ENCODE data around the gene WWC2. TPM values are rescaled to one million over a fixed set of nuclear protein-coding genes. Genes with fewer than 3 reads are reported as not detected.

WWC2 gene
- total RNA-seq, 1 donor from 2014 or later: 0.47 TPM

DNA sequence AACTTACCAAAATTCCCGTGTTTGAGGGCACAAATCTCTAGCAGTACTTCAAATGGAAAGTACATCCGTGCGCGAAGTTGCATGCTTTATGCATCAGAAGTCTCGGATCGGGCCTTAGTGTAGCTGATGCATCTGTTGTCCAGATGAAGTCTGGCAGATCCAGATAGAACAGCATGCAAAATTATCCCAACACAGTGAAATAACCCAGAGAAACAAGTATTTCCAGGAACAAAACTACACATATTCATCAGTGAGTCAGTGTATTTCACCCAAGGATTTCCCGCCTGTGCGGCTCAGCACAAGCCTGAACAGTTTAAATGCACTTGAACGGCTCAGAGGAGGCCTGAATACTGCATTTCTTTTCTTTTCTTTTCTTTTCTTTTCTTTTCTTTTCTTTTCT, 250.6 kb downstream of the WWC2 start:
- TF ChIP-seq, protein P1, sequence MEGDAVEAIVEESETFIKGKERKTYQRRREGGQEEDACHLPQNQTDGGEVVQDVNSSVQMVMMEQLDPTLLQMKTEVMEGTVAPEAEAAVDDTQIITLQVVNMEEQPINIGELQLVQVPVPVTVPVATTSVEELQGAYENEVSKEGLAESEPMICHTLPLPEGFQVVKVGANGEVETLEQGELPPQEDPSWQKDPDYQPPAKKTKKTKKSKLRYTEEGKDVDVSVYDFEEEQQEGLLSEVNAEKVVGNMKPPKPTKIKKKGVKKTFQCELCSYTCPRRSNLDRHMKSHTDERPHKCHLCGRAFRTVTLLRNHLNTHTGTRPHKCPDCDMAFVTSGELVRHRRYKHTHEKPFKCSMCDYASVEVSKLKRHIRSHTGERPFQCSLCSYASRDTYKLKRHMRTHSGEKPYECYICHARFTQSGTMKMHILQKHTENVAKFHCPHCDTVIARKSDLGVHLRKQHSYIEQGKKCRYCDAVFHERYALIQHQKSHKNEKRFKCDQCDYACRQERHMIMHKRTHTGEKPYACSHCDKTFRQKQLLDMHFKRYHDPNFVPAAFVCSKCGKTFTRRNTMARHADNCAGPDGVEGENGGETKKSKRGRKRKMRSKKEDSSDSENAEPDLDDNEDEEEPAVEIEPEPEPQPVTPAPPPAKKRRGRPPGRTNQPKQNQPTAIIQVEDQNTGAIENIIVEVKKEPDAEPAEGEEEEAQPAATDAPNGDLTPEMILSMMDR (IDR thresholded peaks at IDR 0.05): no peak
- POLR2A ChIA-PET: no interaction called here
- Mint-ChIP-seq H3K9me3 (no peaks in the 10 kb centered on the region), H3K4me1 (no peaks in the 10 kb centered on the region), H3K27me3 (peaks cover 8% of the 10 kb centered on the region), H3K4me3 (no peak overlapping the region), H3K27ac (no peak overlapping the region), H3K36me3 (ENCODE audit: low read depth) (no peaks in the 10 kb centered on the region)
- CTCF ChIA-PET: no interaction called here
- intact Hi-C loops (cut with micrococcal nuclease): no loop called here
- DNase-seq: no peak
- ATAC-seq (ENCODE audit: low read depth): no peak

DNA sequence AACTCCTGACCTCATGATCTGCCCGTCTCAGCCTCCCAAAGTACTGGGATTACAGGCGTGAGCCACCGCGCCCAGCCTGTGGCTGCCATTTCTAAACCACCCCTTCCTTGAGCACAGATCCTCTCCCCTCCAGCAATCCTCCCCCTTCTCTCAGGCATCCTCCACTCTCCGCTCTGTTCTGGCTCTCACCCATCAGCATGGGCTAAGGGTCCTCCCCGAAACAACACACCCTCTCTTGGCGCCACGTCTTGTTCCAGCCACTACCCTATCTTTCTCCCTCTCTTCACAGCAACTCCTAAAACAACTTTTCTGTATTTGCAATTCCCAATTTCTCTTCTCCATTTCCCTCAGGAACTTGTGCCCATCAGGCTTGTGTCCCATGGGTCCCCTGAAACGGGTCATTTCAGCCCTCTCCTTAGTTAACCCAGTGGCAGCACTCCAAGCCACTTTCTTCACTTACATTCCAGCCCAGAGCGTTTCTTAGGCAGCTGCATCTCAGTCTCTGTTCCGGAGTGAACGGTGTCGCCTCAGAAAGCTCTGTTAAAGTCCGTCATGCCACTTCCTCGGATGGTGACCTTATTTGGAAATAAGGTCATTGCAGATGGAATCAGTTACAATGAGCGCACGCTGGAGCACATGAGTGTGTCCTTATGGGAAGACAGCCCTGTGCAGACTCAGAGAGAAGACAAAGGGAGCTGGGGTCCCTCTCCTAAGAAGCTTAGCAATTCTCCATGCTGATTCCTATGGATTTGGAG, 251.4 kb downstream of the WWC2 start:
- DNase-seq: no peak
- Mint-ChIP-seq H3K36me3 (ENCODE audit: low read depth) (no peaks in the 10 kb centered on the region), H3K4me3 (no peak overlapping the region)

DNA sequence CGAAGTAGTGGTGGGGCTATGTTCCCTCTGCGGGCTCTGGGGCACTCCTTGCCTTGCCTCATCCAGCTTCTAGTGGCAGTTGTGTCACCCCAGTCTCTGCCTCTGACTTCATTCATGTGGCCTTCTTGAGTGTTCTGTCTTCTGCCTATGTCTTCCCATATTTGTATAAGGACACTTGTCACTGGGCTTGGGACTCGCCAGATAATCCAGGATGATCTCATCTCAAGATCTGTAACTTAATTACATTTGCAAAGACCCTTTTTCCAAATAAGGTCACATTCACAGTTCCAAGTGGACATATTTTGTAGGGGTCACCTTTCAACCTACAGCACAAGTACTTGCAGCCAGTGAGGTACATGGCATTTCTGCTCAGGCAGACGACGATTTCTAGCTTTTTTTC, 253.5 kb downstream of the WWC2 start:
- intact Hi-C loops (cut with micrococcal nuclease): no loop called here
- H3K4me1 Mint-ChIP-seq: no peaks in the 10 kb centered on the region
- no peak for ATAC-seq (ENCODE audit: low read depth)
- no peaks in the 10 kb centered on the region for H3K9me3 Mint-ChIP-seq
- DNase-seq: no peak
- no peak overlapping the region for H3K27ac Mint-ChIP-seq
- POLR2A ChIA-PET: no interaction called here
- CTCF ChIA-PET: no interaction called here
- no peaks in the 10 kb centered on the region for H3K36me3 Mint-ChIP-seq (ENCODE audit: low read depth)
- TF ChIP-seq, protein P1 (IDR thresholded peaks at IDR 0.05): no peak
- peaks cover 7% of the 10 kb centered on the region for H3K27me3 Mint-ChIP-seq
- H3K4me3 Mint-ChIP-seq: no peak overlapping the region

More for the DNA sequence above, 251.4 kb downstream of the WWC2 start:
- ChIA-PET POLR2A (no interaction called here), CTCF (no interaction called here)
- intact Hi-C loops (cut with micrococcal nuclease): no loop called here
- TF ChIP-seq, protein P1 (IDR thresholded peaks at IDR 0.05): no peak
- H3K4me1 Mint-ChIP-seq: no peaks in the 10 kb centered on the region
- no peak for ATAC-seq (ENCODE audit: low read depth)
- no peak overlapping the region for H3K27ac Mint-ChIP-seq
- H3K9me3 Mint-ChIP-seq: no peaks in the 10 kb centered on the region
- H3K27me3 Mint-ChIP-seq: peaks cover 7% of the 10 kb centered on the region

DNA sequence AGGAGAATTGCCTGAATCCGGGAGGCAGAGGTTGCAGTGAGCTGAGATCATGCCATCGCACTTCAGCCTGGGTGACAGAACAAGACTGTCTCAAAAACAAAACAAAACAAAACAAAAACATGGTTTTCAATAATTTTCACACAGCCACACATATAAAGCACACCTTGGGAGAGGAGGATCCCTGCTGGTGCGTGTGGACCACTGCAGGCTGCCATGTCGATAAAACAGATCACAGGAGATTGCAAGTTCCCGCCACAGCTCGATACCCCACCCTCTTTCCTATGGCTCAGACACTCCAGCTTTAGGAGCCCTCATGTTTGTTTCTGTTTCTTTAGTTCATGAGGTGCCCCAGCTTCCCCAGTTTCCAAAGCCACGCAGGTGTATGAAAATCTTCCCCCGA, 254.5 kb downstream of the WWC2 start:
- TF ChIP-seq, protein P1 (IDR thresholded peaks at IDR 0.05): no peak
- no peaks in the 10 kb centered on the region for H3K4me1 Mint-ChIP-seq
- intact Hi-C loops (cut with micrococcal nuclease): no loop called here
- H3K4me3 Mint-ChIP-seq: no peak overlapping the region
- DNase-seq (no peak), ATAC-seq (ENCODE audit: low read depth) (no peak)
- ChIA-PET CTCF (no interaction called here), POLR2A (no interaction called here)
- H3K27me3 Mint-ChIP-seq: peaks cover 5% of the 10 kb centered on the region
- no peak overlapping the region for H3K27ac Mint-ChIP-seq
- no peaks in the 10 kb centered on the region for H3K36me3 Mint-ChIP-seq (ENCODE audit: low read depth)
- no peaks in the 10 kb centered on the region for H3K9me3 Mint-ChIP-seq

DNA sequence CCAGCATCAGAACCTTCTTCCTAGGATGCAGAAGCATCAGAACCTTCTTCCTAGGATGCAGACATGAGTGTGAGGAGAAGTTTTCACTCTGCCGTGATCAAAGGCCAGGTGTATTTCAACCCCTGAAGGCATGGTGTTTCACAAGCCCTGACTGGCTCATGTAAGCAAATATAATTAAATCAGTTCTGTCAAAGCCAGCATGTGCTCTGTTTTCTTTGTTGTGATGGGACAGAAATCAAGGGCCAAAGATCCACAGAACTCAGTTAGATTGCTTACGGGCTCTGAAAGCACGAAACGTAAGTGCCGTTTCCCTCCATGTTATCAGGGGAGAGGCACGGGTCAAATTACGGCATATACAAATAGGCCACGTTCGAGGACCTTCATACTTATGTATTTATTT, 255.2 kb downstream of the WWC2 start:
- CTCF ChIA-PET: no interaction called here
- H3K36me3 Mint-ChIP-seq (ENCODE audit: low read depth): no peaks in the 10 kb centered on the region
- no peak overlapping the region for H3K4me3 Mint-ChIP-seq

More for the DNA sequence above, 255.2 kb downstream of the WWC2 start:
- POLR2A ChIA-PET: no interaction called here
- TF ChIP-seq, protein P1 (IDR thresholded peaks at IDR 0.05): no peak
- intact Hi-C loops (cut with micrococcal nuclease): no loop called here
- H3K27me3 Mint-ChIP-seq: peaks cover 3% of the 10 kb centered on the region
- H3K27ac Mint-ChIP-seq: no peak overlapping the region
- H3K4me1 Mint-ChIP-seq: no peaks in the 10 kb centered on the region
- no peaks in the 10 kb centered on the region for H3K9me3 Mint-ChIP-seq
- DNase-seq: no peak
- ATAC-seq (ENCODE audit: low read depth): no peak
